H1 (cell line): ENCODE results near the gene TMEM170A. TPM values are rescaled to one million over a fixed set of nuclear protein-coding genes. Genes with fewer than 3 reads are reported as not detected.

Experiments
- polyA plus RNA-seq, 7 experiments: library from polyadenylated mRNA; depleted of rRNA in 3 of 7; stranded (reverse) in 5 of 7; unstranded in 2 of 7; fragments of >200 nt in 5 of 7; fragments of 200-250 nt in 2 of 7; gene quantifications; 1 replicate in 5 of 7; 2 replicates in 1 of 7; 4 replicates in 1 of 7; pipeline versions ENCODE4 v1.2.1 to v1.2.3, GENCODE V29; 2011 to 2013; ENCODE audit warnings: missing spikeins in 2 of 7, mixed read lengths in 2 of 7
- small RNA-seq: library from polyadenylated mRNA; stranded (forward); fragments of <200 nt; extraction: miRNeasy Mini kit (QIAGEN cat#:217004); gene quantifications from one replicate; pipeline ENCODE3, GENCODE V24; 2013; ENCODE audit not compliant: insufficient read depth
- total RNA-seq: library from RNA; stranded (reverse); fragmentation: NEBNext Ultra II Directional; extraction: Animal tissue kit (Norgen Biotek cat#: 25700); gene quantifications from 2 replicates; pipeline ENCODE4 v1.2.1, GENCODE V29; 2021

TMEM170A gene
- total and polyA plus RNA-seq, 2 of the 8 experiments (the other 6 are each of a cell fraction or from before 2014, with no cell fraction given): 22.9 to 56.6 TPM

Small RNA genes within 50 kb of the gene (small RNA-seq; reads per million reads assigned to genes)
- not detected for gene RF00598

Other genes with a start within 250 kb of the TMEM170A start
- gene CTRB1, start 245.7 kb downstream of the TMEM170A start, total RNA-seq: not detected in 2 replicates
- gene CTRB1, start 245.7 kb downstream of the TMEM170A start, polyA plus RNA-seq (2011; rRNA removed): not detected in 2 replicates
- gene BCAR1, start 213.1 kb downstream of the TMEM170A start, total RNA-seq: 103 and 105 TPM in 2 replicates
- gene BCAR1, start 213.1 kb downstream of the TMEM170A start, polyA plus RNA-seq (2011; rRNA removed): 59.8 and 93.8 TPM in 2 replicates
- gene CFDP1, start 31.2 kb downstream of the TMEM170A start, total RNA-seq: 76.9 and 77.3 TPM in 2 replicates
- gene CFDP1, start 31.2 kb downstream of the TMEM170A start, polyA plus RNA-seq (2011; rRNA removed): 22.5 and 25.5 TPM in 2 replicates
- gene CHST6, start 30.8 kb upstream of the TMEM170A start, total RNA-seq: 25.4 and 26.4 TPM in 2 replicates
- 18.2 and 26.5 TPM in 2 replicates for gene CHST6, start 30.8 kb upstream of the TMEM170A start, polyA plus RNA-seq (2011; rRNA removed)
- gene CHST5, start 71.4 kb upstream of the TMEM170A start, total RNA-seq: 0.13 and 0.15 TPM in 2 replicates
- 0.13 and 0.23 TPM in 2 replicates for gene CHST5, start 71.4 kb upstream of the TMEM170A start, polyA plus RNA-seq (2011; rRNA removed)
- 8.0 and 8.3 TPM in 2 replicates for gene TMEM231, start 91.6 kb upstream of the TMEM170A start, total RNA-seq
- 26.7 and 37.6 TPM in 2 replicates for gene TMEM231, start 91.6 kb upstream of the TMEM170A start, polyA plus RNA-seq (2011; rRNA removed)
- 67.4 and 71.3 TPM in 2 replicates for gene GABARAPL2, start 101.7 kb upstream of the TMEM170A start, total RNA-seq
- 38.1 and 65.8 TPM in 2 replicates for gene GABARAPL2, start 101.7 kb upstream of the TMEM170A start, polyA plus RNA-seq (2011; rRNA removed)
- 44.7 and 47.4 TPM in 2 replicates for gene ADAT1, start 158.6 kb upstream of the TMEM170A start, total RNA-seq
- 28.3 and 30.7 TPM in 2 replicates for gene ADAT1, start 158.6 kb upstream of the TMEM170A start, polyA plus RNA-seq (2011; rRNA removed)
- 210 and 221 TPM in 2 replicates for gene KARS1, start 183.0 kb upstream of the TMEM170A start, total RNA-seq
- gene KARS1, start 183.0 kb upstream of the TMEM170A start, polyA plus RNA-seq (2011; rRNA removed): 68.2 and 97.5 TPM in 2 replicates
- 14.4 and 15.1 TPM in 2 replicates for gene TERF2IP, start 183.1 kb upstream of the TMEM170A start, total RNA-seq
- 5.5 TPM in 2 replicates for gene TERF2IP, start 183.1 kb upstream of the TMEM170A start, polyA plus RNA-seq (2011; rRNA removed)
- not detected in 2 replicates for gene CPHXL2, start 212.3 kb upstream of the TMEM170A start, total RNA-seq
- not detected in 2 replicates for gene CPHXL2, start 212.3 kb upstream of the TMEM170A start, polyA plus RNA-seq (2011; rRNA removed)
- not detected in 2 replicates for gene DUXB, start 236.8 kb upstream of the TMEM170A start, total RNA-seq
- not detected in 2 replicates for gene DUXB, start 236.8 kb upstream of the TMEM170A start, polyA plus RNA-seq (2011; rRNA removed)